ENCODE results near the gene LEMD1. TPM values are rescaled to one million over a fixed set of nuclear protein-coding genes. Genes with fewer than 3 reads are reported as not detected.
A peak's percentile ranks its signal among the peaks of the same experiment; 100 is the strongest.

Gene LEMD1
- total RNA-seq, 2 donors from 2014 or later, result 0.68 to 22.0 TPM

- intact Hi-C loops (cut with DNase I), result no loop called here
- 84% methylated on average over 4 of the region's 5 CpGs for WGBS
- H3K27ac ChIP-seq, result no peak overlapping the region
Measured at GRCh38 chr1:205348554-205349487, 73.0 kb downstream of the LEMD1 start.

DNA sequence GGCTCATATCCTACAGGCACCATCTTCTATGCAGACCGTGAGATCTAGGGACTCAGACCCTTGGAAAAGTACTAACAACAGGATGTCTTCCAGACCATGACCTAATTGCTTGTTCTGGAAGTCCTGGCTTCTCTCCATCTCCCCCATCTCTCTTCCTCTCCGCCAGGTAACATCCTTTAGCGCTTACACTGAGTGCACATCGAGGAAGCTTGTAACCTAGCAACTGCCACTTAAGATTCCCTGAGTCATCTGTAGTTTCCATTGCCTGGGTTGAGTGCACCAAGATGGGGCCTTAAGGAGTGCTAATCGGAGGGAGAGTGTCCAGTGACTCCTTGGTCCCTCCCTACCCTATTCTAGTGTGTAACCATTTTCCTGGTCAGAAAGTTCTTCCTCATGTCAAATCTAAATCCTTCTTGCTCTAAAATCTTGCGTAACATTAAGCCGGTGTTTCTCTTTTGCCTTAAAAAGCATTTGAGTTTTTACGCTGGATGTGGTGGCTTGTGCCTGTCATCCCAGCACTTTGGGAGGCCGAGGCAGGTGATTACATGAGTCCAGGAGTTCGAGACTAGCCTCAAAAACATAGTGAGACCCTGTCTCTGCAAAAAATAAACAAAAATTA is 74.8 kb downstream of the LEMD1 start:
- Histone ChIP-seq H3K9me3 (no peaks in the 10 kb centered on the region), H3K27me3 (replicated peaks; ENCODE audit: insufficient read depth) (peaks cover 6% of the 10 kb centered on the region), H3K36me3 (no peaks in the 10 kb centered on the region), H3K4me1 (replicated peaks) (peaks cover 12% of the 10 kb centered on the region), H3K4me3 (no peak overlapping the region), H3K27ac (no peak overlapping the region)
- TF ChIP-seq POLR2AphosphoS5 (IDR thresholded peaks at IDR 0.05), result no peak
- TF ChIP-seq POLR2A (IDR thresholded peaks at IDR 0.05), result no peak
- TF ChIP-seq CTCF (IDR thresholded peaks at IDR 0.05), result no peak
- DNase-seq (ENCODE audit: low spot score), result no peak
- WGBS, result 91% methylated on average over 10 of the region's 10 CpGs
- intact Hi-C loops (cut with DNase I), result no loop called here

More at GRCh38 chr1:205348554-205349487, 73.0 kb downstream of the LEMD1 start:
- Histone ChIP-seq H3K4me1 (replicated peaks) (peaks cover 9% of the 10 kb centered on the region), H3K4me3 (no peak overlapping the region), H3K9me3 (no peaks in the 10 kb centered on the region), H3K27me3 (replicated peaks; ENCODE audit: insufficient read depth) (no peaks in the 10 kb centered on the region), H3K36me3 (no peaks in the 10 kb centered on the region)
- no peak for TF ChIP-seq POLR2A (IDR thresholded peaks at IDR 0.05)
- TF ChIP-seq POLR2AphosphoS5 (IDR thresholded peaks at IDR 0.05), result no peak
- TF ChIP-seq CTCF (IDR thresholded peaks at IDR 0.05), result no peak
- DNase-seq (ENCODE audit: low spot score), result no peak

DNA sequence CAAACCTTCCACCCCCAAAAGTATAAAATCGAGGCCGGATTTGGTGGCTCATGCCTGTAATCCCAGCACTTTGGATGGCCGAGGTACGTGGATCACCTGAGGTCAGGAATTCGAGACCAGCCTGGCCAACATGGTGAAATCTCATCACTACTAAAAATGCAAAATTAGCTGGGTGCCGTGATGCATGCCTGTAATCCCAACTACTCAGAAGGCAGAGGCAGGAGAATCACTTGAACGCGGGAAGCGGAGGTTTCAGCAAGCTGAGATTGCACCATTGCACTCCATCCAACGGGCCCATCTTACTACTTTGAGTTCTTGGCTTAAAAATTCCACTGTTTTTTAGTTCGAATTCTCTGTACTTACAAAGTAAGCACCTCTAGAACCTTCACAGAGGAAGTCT is 76.1 kb downstream of the LEMD1 start:
- no peak overlapping the region for H3K4me3 ChIP-seq
- H3K27ac ChIP-seq, result no peak overlapping the region
- H3K27me3 ChIP-seq (replicated peaks; ENCODE audit: insufficient read depth), result peaks cover 6% of the 10 kb centered on the region
- H3K9me3 ChIP-seq, result no peaks in the 10 kb centered on the region
- peaks cover 12% of the 10 kb centered on the region for H3K4me1 ChIP-seq (replicated peaks)
- no peak for TF ChIP-seq POLR2A (IDR thresholded peaks at IDR 0.05)
- no peak for TF ChIP-seq POLR2AphosphoS5 (IDR thresholded peaks at IDR 0.05)
- no peak for TF ChIP-seq CTCF (IDR thresholded peaks at IDR 0.05)
- 88% methylated on average over 11 of the region's 11 CpGs for WGBS
- intact Hi-C loops (cut with DNase I), result no loop called here
- DNase-seq (ENCODE audit: low spot score), result no peak
- no peaks in the 10 kb centered on the region for H3K36me3 ChIP-seq

DNA sequence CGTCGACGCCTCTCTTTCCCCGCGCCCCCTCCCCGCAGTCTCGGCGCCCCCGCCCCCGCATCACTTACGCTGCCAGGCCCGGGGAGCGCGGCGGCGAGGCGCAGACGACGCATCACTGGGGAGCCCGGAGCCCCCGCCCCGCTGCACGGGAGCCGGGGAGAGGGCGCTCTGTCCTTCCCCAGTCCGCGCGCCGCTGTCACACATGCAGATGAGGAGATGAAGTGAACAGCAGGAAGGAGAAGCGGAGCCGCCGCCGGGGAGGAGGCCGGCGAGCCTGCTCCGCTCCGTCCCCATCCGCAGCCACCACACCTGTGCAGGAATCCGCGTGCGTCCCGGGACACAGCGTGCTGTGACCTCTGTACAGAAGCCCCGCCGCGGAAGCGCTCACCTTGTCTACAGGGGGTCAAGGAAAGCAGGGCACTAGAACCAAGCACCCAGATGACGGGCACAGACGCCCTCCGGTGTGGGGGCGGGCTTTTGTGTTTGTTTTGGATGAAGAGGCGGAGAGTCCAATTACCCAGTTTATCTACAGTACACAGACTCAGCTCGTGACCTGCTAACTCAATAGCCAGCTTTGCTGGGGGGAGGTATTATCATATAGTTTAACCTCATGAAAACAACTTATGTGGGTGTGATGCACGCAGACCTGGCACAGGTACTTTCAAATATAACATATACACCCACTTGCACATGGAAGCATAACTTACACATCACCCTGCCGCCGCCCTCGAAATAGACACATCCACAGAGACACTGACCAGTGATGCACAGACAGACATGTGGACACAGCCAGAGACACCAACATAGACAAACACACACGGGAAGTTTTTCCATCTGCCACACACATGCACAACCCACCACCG is 77.6 kb downstream of the LEMD1 start:
- intact Hi-C loops (cut with DNase I), result no loop called here
- DNase-seq (ENCODE audit: low spot score), result no peak
- H3K9me3 ChIP-seq, result no peaks in the 10 kb centered on the region
- H3K36me3 ChIP-seq, result no peaks in the 10 kb centered on the region
- TF ChIP-seq CTCF (IDR thresholded peaks at IDR 0.05) (no peak), POLR2A (IDR thresholded peaks at IDR 0.05) (no peak), POLR2AphosphoS5 (IDR thresholded peaks at IDR 0.05) (no peak)
- H3K27me3 ChIP-seq (replicated peaks; ENCODE audit: insufficient read depth), result peaks cover 6% of the 10 kb centered on the region
- H3K4me3 ChIP-seq, result peak overlapping the region in 1 of 2 donors; percentile 16
- H3K4me1 ChIP-seq (replicated peaks), result peaks cover 12% of the 10 kb centered on the region
- no peak overlapping the region for H3K27ac ChIP-seq
- 15% methylated on average over 34 of the region's 59 CpGs for WGBS

Measured in prostate gland (tissue), 2 donors.